Measurements from ENCODE around the gene GNG13.

GRCh38 chr16:769184-769784, 31.2 kb downstream of the GNG13 start:
- no peak for TF ChIP-seq CTCF (IDR thresholded peaks at IDR 0.05)
- TF ChIP-seq POLR2AphosphoS5 (IDR thresholded peaks at IDR 0.05; ENCODE audit: low read depth, low read length) = no peak
- TF ChIP-seq REST (IDR thresholded peaks at IDR 0.05; ENCODE audit: insufficient read depth in 1 of 2, low read depth in 2 of 2, low read length in 1 of 2) = no peak

Data from Panc1 (cell line).